ENCODE results near the gene XIST. TPM values are rescaled to one million over a fixed set of nuclear protein-coding genes. Genes with fewer than 3 reads are reported as not detected.

Gene XIST
- total and polyA plus RNA-seq, 2 of the 8 experiments (the other 6 are each of a cell fraction or from before 2014, with no cell fraction given): 0.06 to 0.19 TPM

DNA sequence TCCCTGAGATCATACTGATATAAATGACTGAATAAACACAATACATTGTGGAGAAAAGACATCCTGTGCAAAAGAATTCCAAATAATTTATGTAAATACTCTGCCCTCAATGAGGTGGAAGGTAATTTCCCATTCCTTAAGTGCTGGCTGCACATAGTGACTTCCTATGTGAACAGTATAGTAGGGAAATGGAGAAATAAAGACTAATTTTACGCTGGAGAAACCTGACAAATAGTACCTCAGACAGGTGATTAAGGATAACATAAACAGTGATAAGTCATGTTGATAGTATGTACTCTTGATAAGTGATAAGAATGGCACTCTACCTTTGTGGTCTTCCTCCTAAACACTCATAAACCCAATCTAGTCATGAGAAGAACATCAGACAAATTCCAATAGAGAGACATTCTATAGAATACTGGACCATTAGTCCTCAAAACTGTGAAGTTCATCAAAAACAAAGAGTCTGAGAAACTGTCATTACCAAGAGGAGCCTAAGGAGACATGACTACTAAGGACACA lies 15.5 kb downstream of the XIST start:
- no peak overlapping the region for H2AK5ac ChIP-seq (ENCODE audit: low read depth, low read length)
- H3K4me2 ChIP-seq (ENCODE audit: insufficient read depth in 1 of 2, low read depth in 2 of 2, low read length in 2 of 2): no peak overlapping the region
- no peak overlapping the region for H2BK15ac ChIP-seq (ENCODE audit: low read length)
- ChIA-PET CTCF (ENCODE audit: partially characterized antibody) (no interaction called here), POLR2A (ENCODE audit: partially characterized antibody) (no interaction called here)
- H4K91ac ChIP-seq (replicated peaks; ENCODE audit: insufficient read length, low read length): no peak overlapping the region
- H4K5ac ChIP-seq (ENCODE audit: insufficient read length, low read depth, low read length): no peak overlapping the region
- no peaks in the 10 kb centered on the region for H3K9me3 ChIP-seq (ENCODE audit: insufficient read depth in 2 of 2, low read depth in 1 of 2, low read length in 1 of 2)
- H3K14ac ChIP-seq (ENCODE audit: insufficient read length): no peak overlapping the region
- no peak overlapping the region for H3K9ac ChIP-seq (replicated peaks in 1 of 4; ENCODE audit: extremely low read depth in 1 of 4, low read depth in 3 of 4, low read length in 3 of 4)
- TF ChIP-seq RNF2 (IDR thresholded peaks at IDR 0.05; ENCODE audit: borderline replicate concordance, low read depth, low read length, missing control alignments, poor library complexity, severe bottlenecking): no peak
- no peak for TF ChIP-seq GTF2F1 (IDR thresholded peaks at IDR 0.05; ENCODE audit: borderline replicate concordance, low read depth, low read length)
- TF ChIP-seq SUZ12 (IDR thresholded peaks at IDR 0.05; ENCODE audit: low read length): no peak
- TF ChIP-seq SP1 (IDR thresholded peaks at IDR 0.05; ENCODE audit: low read depth, low read length): no peak
- no peak for TF ChIP-seq CHD1 (IDR thresholded peaks at IDR 0.05; ENCODE audit: low read depth, low read length)
- TF ChIP-seq NRF1 (IDR thresholded peaks at IDR 0.05; ENCODE audit: low read depth, low read length): no peak
- H4K8ac ChIP-seq (ENCODE audit: extremely low read depth, insufficient read depth, low read length): no peak overlapping the region
- no peak overlapping the region for H2BK120ac ChIP-seq (replicated peaks; ENCODE audit: low read depth, low read length)
- no peaks in the 10 kb centered on the region for H4K20me1 ChIP-seq (replicated peaks in 1 of 2; ENCODE audit: control insufficient read depth in 1 of 2, insufficient read depth in 2 of 2, low read length in 2 of 2)
- WGBS, 2 experiments (ENCODE audit: extremely low coverage in 1 of 2, insufficient coverage in 1 of 2, insufficient read length in 1 of 2, insufficient replicate concordance in 2 of 2, low coverage in 1 of 2, low lambda C conversion rate in 2 of 2, missing lambda C conversion rate in 1 of 2): 92% methylated on average over 1 of the region's 1 CpG; no CpG with 5 or more reads in 1 of the 2 experiments
- no peak overlapping the region for H2BK12ac ChIP-seq (ENCODE audit: low read depth, low read length)
- no peak for DNase-seq (ENCODE audit: low read depth in 1 of 2, low spot score in 2 of 2)
- H2BK5ac ChIP-seq (ENCODE audit: low read depth, low read length): no peak overlapping the region
- FAIRE-seq: no peak
- no peaks in the 10 kb centered on the region for H3K79me1 ChIP-seq (ENCODE audit: low read depth, low read length)
- H3K4me3 ChIP-seq (ENCODE audit: extremely low read depth in 1 of 4, insufficient read depth in 2 of 4, low read depth in 3 of 4, low read length in 4 of 4): no peak overlapping the region
- no peaks in the 10 kb centered on the region for H3K27me3 ChIP-seq (replicated peaks in 1 of 4; ENCODE audit: control insufficient read depth in 3 of 4, extremely low read depth in 1 of 4, insufficient read depth in 3 of 4, low read length in 3 of 4)
- H2BK20ac ChIP-seq (ENCODE audit: low read length): no peak overlapping the region
- H3K79me2 ChIP-seq (ENCODE audit: control insufficient read depth in 1 of 2, insufficient read depth in 2 of 2, low read length in 2 of 2): no peaks in the 10 kb centered on the region
- H3K18ac ChIP-seq (ENCODE audit: extremely low read depth, low read length): no peak overlapping the region
- H3K36me3 ChIP-seq (ENCODE audit: control insufficient read depth in 2 of 4, insufficient read depth in 4 of 4, low read length in 3 of 4): no peaks in the 10 kb centered on the region
- H3K23me2 ChIP-seq (ENCODE audit: low read depth, low read length): no peaks in the 10 kb centered on the region
- no peak overlapping the region for H3K56ac ChIP-seq (replicated peaks; ENCODE audit: insufficient read length, low read depth, low read length)
- H3K23ac ChIP-seq (ENCODE audit: insufficient read length): no peak overlapping the region
- H3K4ac ChIP-seq (replicated peaks; ENCODE audit: insufficient read length, low read depth, low read length): no peak overlapping the region
- no peak overlapping the region for H3K27ac ChIP-seq (ENCODE audit: low read depth, low read length)
- H2AFZ ChIP-seq (ENCODE audit: low read length): no peak overlapping the region
- no peaks in the 10 kb centered on the region for H3K4me1 ChIP-seq (replicated peaks in 1 of 4; ENCODE audit: control insufficient read depth in 3 of 4, insufficient read depth in 4 of 4, low read length in 3 of 4)
